ENCODE measurements around the gene TRPM3.

TRPM3 gene

DNA sequence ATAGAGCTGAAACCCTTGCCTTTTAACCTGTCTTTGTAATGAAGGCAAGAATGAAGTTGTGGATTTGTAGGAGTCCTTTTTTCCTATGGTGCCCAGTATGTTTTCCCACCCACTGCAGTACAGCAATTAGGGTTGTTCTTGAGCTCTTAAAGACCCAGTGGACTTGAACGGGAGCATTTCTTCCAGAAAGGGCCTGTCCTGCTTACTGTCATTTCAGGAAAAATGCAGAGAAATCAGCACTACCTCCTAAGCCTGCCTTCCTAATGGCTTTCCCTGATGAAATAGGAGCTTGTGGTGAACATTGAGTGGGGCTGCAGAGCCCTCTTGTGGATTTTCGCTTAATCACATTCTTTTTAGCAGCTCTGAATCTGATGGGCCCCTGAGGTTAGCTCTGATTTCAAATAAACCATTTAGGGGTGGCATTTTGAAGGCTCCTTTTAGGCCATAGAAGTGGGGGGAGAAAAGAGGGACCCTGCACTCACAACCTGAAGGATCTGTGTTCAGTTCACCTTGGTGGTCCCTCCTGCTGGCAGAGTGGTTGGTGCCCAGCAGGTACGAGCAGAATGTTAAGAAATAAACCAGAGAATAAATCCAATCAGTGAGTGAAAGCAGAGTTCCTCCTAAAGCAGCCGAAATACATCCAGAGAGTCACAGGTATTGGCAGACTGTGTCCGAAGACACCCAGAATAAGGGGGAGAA lies 519.0 kb downstream of the TRPM3 start:
- no peak overlapping the region for H3K27ac ChIP-seq
- H3K27me3 ChIP-seq, result no peaks in the 10 kb centered on the region
- H3K4me3 ChIP-seq, result no peak overlapping the region
- peaks cover 7% of the 10 kb centered on the region for H3K9me3 ChIP-seq
- TF ChIP-seq Cebpa-rat (IDR thresholded peaks at IDR 0.05), result no peak
- H3K36me3 ChIP-seq, result no peaks in the 10 kb centered on the region
- no peak overlapping the region for H3K9ac ChIP-seq
- H3K4me2 ChIP-seq, result no peak overlapping the region
- H4K20me1 ChIP-seq, result no peaks in the 10 kb centered on the region
- H3K4me1 ChIP-seq, result peaks cover 7% of the 10 kb centered on the region; the same call in 1 of the 2 replicates

GRCh38 chr9:70601000-70601951 lies 520.1 kb downstream of the TRPM3 start:
- Histone ChIP-seq H3K9ac (no peak overlapping the region), H3K9me3 (no peaks in the 10 kb centered on the region), H3K36me3 (no peaks in the 10 kb centered on the region), H3K4me3 (no peak overlapping the region), H3K27ac (no peak overlapping the region), H3K4me2 (no peak overlapping the region), H4K20me1 (no peaks in the 10 kb centered on the region), H3K4me1 (peaks cover 6% of the 10 kb centered on the region; the same call in 1 of the 2 replicates), H3K27me3 (no peaks in the 10 kb centered on the region)
- no peak for TF ChIP-seq Cebpa-rat (IDR thresholded peaks at IDR 0.05)

- Histone ChIP-seq H3K9ac (no peak overlapping the region), H3K27ac (no peak overlapping the region), H3K4me3 (no peak overlapping the region), H3K4me2 (no peak overlapping the region), H3K27me3 (no peaks in the 10 kb centered on the region), H4K20me1 (no peaks in the 10 kb centered on the region), H3K4me1 (peaks cover 6% of the 10 kb centered on the region; the same call in 1 of the 2 replicates), H3K9me3 (no peaks in the 10 kb centered on the region), H3K36me3 (no peaks in the 10 kb centered on the region)
- no peak for TF ChIP-seq Cebpa-rat (IDR thresholded peaks at IDR 0.05)
Measured at GRCh38 chr9:70600506-70600905, 520.9 kb downstream of the TRPM3 start.

GRCh38 chr9:70597886-70598285 lies 523.5 kb downstream of the TRPM3 start:
- no peaks in the 10 kb centered on the region for H3K27me3 ChIP-seq
- no peaks in the 10 kb centered on the region for H3K36me3 ChIP-seq

DNA sequence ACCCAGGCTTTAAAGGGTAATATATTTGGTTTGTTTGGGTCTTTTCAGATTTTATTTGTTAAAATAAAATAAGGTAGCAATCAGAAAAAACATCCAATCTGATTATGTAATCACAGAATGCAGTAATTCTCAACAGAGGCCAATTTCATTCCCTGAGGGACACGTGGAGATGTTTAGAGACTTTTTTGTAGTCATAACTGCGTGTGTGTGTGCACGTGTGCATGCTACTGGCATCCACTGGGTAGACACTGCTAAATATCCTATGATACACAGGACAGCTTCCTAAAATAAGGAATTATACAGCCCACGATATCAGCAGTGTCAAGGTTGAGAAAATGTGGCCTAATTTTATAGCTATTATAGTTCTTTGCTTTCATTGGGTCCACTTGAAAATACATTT lies 526.2 kb downstream of the TRPM3 start:
- TF ChIP-seq Cebpa-rat (IDR thresholded peaks at IDR 0.05), result no peak
- no peaks in the 10 kb centered on the region for H3K9me3 ChIP-seq
- no peak overlapping the region for H3K4me3 ChIP-seq
- H3K9ac ChIP-seq, result no peak overlapping the region
- no peaks in the 10 kb centered on the region for H3K36me3 ChIP-seq
- no peaks in the 10 kb centered on the region for H3K27me3 ChIP-seq
- H3K4me1 ChIP-seq, result no peaks in the 10 kb centered on the region
- H3K4me2 ChIP-seq, result no peak overlapping the region
- no peak overlapping the region for H3K27ac ChIP-seq
- H4K20me1 ChIP-seq, result no peaks in the 10 kb centered on the region

More at GRCh38 chr9:70597886-70598285, 523.5 kb downstream of the TRPM3 start:
- no peak for TF ChIP-seq Cebpa-rat (IDR thresholded peaks at IDR 0.05)
- no peak overlapping the region for H3K4me2 ChIP-seq
- no peaks in the 10 kb centered on the region for H3K9me3 ChIP-seq
- H4K20me1 ChIP-seq, result no peaks in the 10 kb centered on the region
- H3K4me3 ChIP-seq, result no peak overlapping the region
- H3K4me1 ChIP-seq, result peaks cover 6% of the 10 kb centered on the region; the same call in 1 of the 2 replicates
- H3K9ac ChIP-seq, result no peak overlapping the region
- H3K27ac ChIP-seq, result no peak overlapping the region

- no peak overlapping the region for H3K4me3 ChIP-seq
Measured at GRCh38 chr9:70594386-70594944, 527.0 kb downstream of the TRPM3 start.

GRCh38 chr9:70593241-70593640 lies 528.2 kb downstream of the TRPM3 start:
- H3K4me1 ChIP-seq, result no peaks in the 10 kb centered on the region
- H4K20me1 ChIP-seq, result no peaks in the 10 kb centered on the region
- no peaks in the 10 kb centered on the region for H3K36me3 ChIP-seq
- TF ChIP-seq Cebpa-rat (IDR thresholded peaks at IDR 0.05), result no peak
- H3K9me3 ChIP-seq, result no peaks in the 10 kb centered on the region
- H3K4me2 ChIP-seq, result no peak overlapping the region
- no peak overlapping the region for H3K27ac ChIP-seq
- H3K4me3 ChIP-seq, result no peak overlapping the region
- H3K27me3 ChIP-seq, result no peaks in the 10 kb centered on the region
- no peak overlapping the region for H3K9ac ChIP-seq

More at GRCh38 chr9:70594386-70594944, 527.0 kb downstream of the TRPM3 start:
- Histone ChIP-seq H3K9me3 (no peaks in the 10 kb centered on the region), H3K4me2 (no peak overlapping the region), H3K4me1 (no peaks in the 10 kb centered on the region), H3K9ac (no peak overlapping the region), H4K20me1 (no peaks in the 10 kb centered on the region), H3K36me3 (no peaks in the 10 kb centered on the region), H3K27ac (no peak overlapping the region), H3K27me3 (no peaks in the 10 kb centered on the region)
- no peak for TF ChIP-seq Cebpa-rat (IDR thresholded peaks at IDR 0.05)

GRCh38 chr9:70590315-70590677 lies 531.1 kb downstream of the TRPM3 start:
- no peaks in the 10 kb centered on the region for H4K20me1 ChIP-seq
- no peak overlapping the region for H3K4me3 ChIP-seq
- H3K9ac ChIP-seq, result no peak overlapping the region
- H3K4me2 ChIP-seq, result no peak overlapping the region
- H3K9me3 ChIP-seq, result no peaks in the 10 kb centered on the region
- H3K36me3 ChIP-seq, result no peaks in the 10 kb centered on the region
- H3K4me1 ChIP-seq, result no peaks in the 10 kb centered on the region
- H3K27ac ChIP-seq, result no peak overlapping the region
- TF ChIP-seq Cebpa-rat (IDR thresholded peaks at IDR 0.05), result no peak
- H3K27me3 ChIP-seq, result no peaks in the 10 kb centered on the region

DNA sequence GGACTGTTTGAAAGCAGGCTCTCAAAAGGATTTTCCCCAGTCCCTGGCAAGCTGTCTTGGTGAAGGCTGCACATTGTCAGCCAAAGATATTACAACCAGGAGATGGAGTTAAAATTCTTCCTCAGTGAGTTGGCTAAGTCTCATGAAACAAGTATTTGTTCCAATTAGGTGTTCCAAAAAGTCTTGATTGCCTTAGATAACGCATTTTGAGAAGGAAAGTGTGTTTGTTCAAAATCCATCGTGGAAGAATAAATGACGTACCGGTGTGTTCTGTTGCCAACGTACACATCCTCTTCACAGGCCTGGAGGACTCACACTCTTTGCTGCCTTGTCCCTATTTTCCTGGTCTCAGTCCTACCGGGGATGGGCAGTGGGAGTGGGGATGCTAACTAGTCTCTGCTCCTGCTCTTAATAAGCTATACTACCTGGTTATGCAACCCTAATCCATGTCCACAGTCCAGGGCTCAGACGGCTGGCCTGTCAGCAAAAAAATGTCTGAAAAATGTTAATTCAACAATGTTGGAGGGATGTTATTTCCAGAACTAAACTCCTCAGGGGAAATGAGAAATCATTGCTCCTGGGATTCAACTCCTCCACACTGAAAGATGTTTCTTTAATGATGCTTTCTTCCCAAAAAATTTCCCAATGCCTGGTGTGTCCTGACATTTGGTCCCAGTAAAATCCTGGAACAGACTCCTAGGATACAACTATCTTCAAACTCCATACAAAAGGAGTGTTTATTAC lies 531.7 kb downstream of the TRPM3 start:
- TF ChIP-seq Cebpa-rat (IDR thresholded peaks at IDR 0.05), result no peak
- H3K4me2 ChIP-seq, result no peak overlapping the region
- no peak overlapping the region for H3K9ac ChIP-seq
- H3K27ac ChIP-seq, result no peak overlapping the region
- H3K9me3 ChIP-seq, result no peaks in the 10 kb centered on the region
- H3K27me3 ChIP-seq, result no peaks in the 10 kb centered on the region
- H3K4me1 ChIP-seq, result no peaks in the 10 kb centered on the region
- H3K36me3 ChIP-seq, result no peaks in the 10 kb centered on the region
- no peaks in the 10 kb centered on the region for H4K20me1 ChIP-seq
- H3K4me3 ChIP-seq, result no peak overlapping the region
